ENCODE measurements around the gene ETHE1. TPM values are rescaled to one million over a fixed set of nuclear protein-coding genes. Genes with fewer than 3 reads are reported as not detected.

The ETHE1 gene
- total RNA-seq, 4 donors from 2014 or later = 33.7 to 54.5 (median 41.9) TPM

DNA sequence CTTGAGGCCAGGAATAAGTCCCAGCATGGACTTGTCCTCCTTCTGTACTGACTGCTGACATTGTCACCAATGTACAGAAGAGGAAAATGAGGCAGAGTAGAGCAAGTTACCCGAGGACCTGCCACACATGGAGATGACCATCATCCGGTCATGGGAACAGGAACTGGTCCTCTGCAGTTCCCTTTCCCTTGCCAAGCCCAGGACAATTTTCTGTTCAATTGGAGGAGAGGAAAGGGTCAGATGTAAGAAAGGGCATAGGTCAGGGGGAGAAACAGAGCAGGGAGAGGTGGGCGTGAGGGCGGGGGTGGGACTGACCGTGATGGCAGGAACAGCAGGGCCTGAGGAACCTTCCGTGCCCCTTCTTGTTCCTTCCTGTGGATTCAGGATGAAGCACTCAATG is 41.0 kb downstream of the ETHE1 start:
- H3K4me3 ChIP-seq = no peak overlapping the region
- no peak for TF ChIP-seq EP300 (IDR thresholded peaks at IDR 0.05)
- TF ChIP-seq, protein P1, sequence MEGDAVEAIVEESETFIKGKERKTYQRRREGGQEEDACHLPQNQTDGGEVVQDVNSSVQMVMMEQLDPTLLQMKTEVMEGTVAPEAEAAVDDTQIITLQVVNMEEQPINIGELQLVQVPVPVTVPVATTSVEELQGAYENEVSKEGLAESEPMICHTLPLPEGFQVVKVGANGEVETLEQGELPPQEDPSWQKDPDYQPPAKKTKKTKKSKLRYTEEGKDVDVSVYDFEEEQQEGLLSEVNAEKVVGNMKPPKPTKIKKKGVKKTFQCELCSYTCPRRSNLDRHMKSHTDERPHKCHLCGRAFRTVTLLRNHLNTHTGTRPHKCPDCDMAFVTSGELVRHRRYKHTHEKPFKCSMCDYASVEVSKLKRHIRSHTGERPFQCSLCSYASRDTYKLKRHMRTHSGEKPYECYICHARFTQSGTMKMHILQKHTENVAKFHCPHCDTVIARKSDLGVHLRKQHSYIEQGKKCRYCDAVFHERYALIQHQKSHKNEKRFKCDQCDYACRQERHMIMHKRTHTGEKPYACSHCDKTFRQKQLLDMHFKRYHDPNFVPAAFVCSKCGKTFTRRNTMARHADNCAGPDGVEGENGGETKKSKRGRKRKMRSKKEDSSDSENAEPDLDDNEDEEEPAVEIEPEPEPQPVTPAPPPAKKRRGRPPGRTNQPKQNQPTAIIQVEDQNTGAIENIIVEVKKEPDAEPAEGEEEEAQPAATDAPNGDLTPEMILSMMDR (IDR thresholded peaks at IDR 0.05) = no peak
- TF ChIP-seq POLR2A (IDR thresholded peaks at IDR 0.05) = no peak
- H3K9me3 ChIP-seq = no peaks in the 10 kb centered on the region
- no peak overlapping the region for H3K27ac ChIP-seq
- 58 to 62% methylated on average over 6 of the region's 6 CpGs for WGBS, 2 donors
- peaks cover 0 to 44% (median 0%) of the 10 kb centered on the region in 3 donors for H3K36me3 ChIP-seq
- H3K4me1 ChIP-seq = no peaks in the 10 kb centered on the region
- no peaks in the 10 kb centered on the region for H3K27me3 ChIP-seq
- DNase-seq (ENCODE audit: low spot score in 2 of 2) = no peak

DNA sequence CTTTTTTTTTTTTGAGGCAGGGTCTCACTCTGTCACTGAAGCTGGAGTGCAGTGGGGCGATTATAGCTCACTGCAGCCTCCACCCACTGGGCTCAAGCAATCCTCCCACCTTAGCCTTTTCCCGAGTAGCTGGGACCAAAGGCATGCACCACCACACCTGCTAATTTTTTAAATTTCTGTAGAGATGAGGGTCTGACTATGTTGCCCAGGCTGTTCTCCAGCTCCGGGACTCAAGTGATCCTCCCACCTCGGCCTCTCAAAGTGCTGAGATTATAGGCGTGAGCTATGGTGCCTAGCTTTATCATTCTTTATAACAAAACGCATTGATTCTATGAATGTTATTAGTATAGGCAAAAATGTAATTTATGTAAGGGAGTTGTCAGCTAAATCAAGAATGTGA is 43.7 kb downstream of the ETHE1 start:
- no peak for DNase-seq (ENCODE audit: low spot score in 2 of 2)
- Histone ChIP-seq H3K9me3 (no peaks in the 10 kb centered on the region), H3K4me1 (no peaks in the 10 kb centered on the region), H3K36me3 (peaks cover 0 to 56% (median 0%) of the 10 kb centered on the region in 3 donors), H3K27me3 (no peaks in the 10 kb centered on the region), H3K4me3 (no peak overlapping the region), H3K27ac (no peak overlapping the region)
- TF ChIP-seq EP300 (IDR thresholded peaks at IDR 0.05) (no peak), POLR2A (IDR thresholded peaks at IDR 0.05) (no peak)
- TF ChIP-seq, protein P1 (IDR thresholded peaks at IDR 0.05) = no peak
- 92 to 93% methylated on average over 6 of the region's 6 CpGs for WGBS, 2 donors

DNA sequence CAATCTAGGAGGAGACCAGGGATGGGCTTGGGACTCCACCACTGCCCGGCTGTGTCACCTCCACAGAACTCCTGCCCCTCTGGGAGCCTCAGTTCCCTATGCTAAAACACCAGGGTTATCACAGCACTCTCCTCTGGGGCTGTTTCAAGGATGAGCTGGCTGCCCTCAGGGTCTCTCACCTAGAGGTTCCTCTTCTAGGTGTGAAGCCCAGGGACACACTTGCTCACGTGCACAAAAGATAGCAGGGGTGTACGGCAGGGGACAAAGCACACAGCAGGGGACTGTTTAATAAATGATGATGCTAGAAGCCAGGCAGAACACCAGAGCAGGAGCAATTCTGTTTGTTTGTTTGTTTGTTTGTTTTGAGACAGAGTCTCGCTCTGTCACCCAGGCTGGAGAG is 44.8 kb downstream of the ETHE1 start:
- H3K27ac ChIP-seq = no peak overlapping the region
- no peak for DNase-seq (ENCODE audit: low spot score in 2 of 2)
- H3K9me3 ChIP-seq = no peaks in the 10 kb centered on the region
- peaks cover 0 to 62% (median 0%) of the 10 kb centered on the region in 3 donors for H3K36me3 ChIP-seq
- H3K4me3 ChIP-seq = no peak overlapping the region
- no peaks in the 10 kb centered on the region for H3K27me3 ChIP-seq
- 75 to 82% methylated on average over 4 of the region's 4 CpGs for WGBS, 2 donors
- TF ChIP-seq POLR2A (IDR thresholded peaks at IDR 0.05) = no peak
- TF ChIP-seq EP300 (IDR thresholded peaks at IDR 0.05) = no peak
- TF ChIP-seq, protein P1 (IDR thresholded peaks at IDR 0.05) = no peak
- H3K4me1 ChIP-seq = no peaks in the 10 kb centered on the region

DNA sequence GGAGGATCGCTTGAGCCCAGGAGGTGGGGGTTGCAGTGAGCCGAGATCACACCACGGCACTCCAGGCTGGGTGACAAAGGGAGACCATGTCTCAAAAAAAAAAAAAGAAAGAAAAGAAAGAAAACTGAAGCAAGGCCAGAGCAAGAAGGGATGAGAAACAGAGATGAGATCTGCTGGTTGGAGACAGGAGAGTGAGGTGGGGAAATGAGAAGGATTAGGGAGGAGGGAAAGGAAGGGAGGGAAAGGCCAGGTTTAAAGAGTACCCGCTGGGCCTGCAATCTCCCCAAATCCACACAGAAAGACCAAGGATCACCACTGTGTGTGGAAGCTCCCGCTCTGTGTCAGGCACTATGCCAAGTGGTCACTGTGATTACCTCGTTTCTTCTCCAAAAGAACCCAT is 45.3 kb downstream of the ETHE1 start:
- H3K9me3 ChIP-seq = no peaks in the 10 kb centered on the region
- H3K4me3 ChIP-seq = no peak overlapping the region
- TF ChIP-seq EP300 (IDR thresholded peaks at IDR 0.05) (no peak), POLR2A (IDR thresholded peaks at IDR 0.05) (no peak)
- TF ChIP-seq, protein P1 (IDR thresholded peaks at IDR 0.05) = no peak
- no peak overlapping the region for H3K27ac ChIP-seq
- no peaks in the 10 kb centered on the region for H3K4me1 ChIP-seq
- peaks cover 0 to 60% (median 0%) of the 10 kb centered on the region in 3 donors for H3K36me3 ChIP-seq
- H3K27me3 ChIP-seq = no peaks in the 10 kb centered on the region
- 74 to 81% methylated on average over 6 of the region's 6 CpGs for WGBS, 2 donors
- DNase-seq (ENCODE audit: low spot score in 2 of 2) = no peak

DNA sequence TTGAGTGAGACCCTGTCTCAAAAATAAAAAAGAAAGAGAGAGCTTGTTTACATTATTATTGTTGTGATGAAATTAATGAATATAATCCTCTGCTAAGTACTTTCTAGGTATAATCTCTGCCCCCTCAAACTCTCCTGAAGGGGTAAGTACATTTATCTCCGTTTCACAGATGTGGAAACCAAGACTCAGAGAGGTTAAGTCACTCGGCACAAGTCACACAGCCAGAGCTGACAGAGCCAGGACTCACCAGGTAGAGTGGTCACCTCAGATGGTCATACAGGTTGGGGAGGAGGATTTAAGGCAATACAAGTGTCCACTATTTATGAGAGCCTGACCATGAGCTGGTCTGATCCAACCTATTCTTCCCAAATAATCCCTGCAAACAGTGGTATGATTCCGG is 46.4 kb downstream of the ETHE1 start:
- WGBS, 2 donors = 89 to 92% methylated on average over 3 of the region's 3 CpGs
- H3K27ac ChIP-seq = no peak overlapping the region
- H3K36me3 ChIP-seq = peaks cover 0 to 50% (median 0%) of the 10 kb centered on the region in 3 donors
- no peak for DNase-seq (ENCODE audit: low spot score in 2 of 2)
- peaks cover 0 to 3% (median 0%) of the 10 kb centered on the region in 4 donors for H3K4me1 ChIP-seq
- H3K9me3 ChIP-seq = no peaks in the 10 kb centered on the region
- no peaks in the 10 kb centered on the region for H3K27me3 ChIP-seq
- H3K4me3 ChIP-seq = no peak overlapping the region
- TF ChIP-seq POLR2A (IDR thresholded peaks at IDR 0.05) = no peak
